GM23248 (cell line): ENCODE data around the gene VWA5B1. TPM values are rescaled to one million over a fixed set of nuclear protein-coding genes. Genes with fewer than 3 reads are reported as not detected.

ENCODE experiments used
- DNase-seq: peaks from one replicate; pipeline ENCODE4 v3.0.0-alpha.2; 2015
- H2AFZ ChIP-seq: fragments of 200-600 bp; sonication (generic); 2 replicates; pipeline ENCODE4 v1.6.1; 2016; ENCODE audit warnings: antibody characterized with exemption
- H3F3A ChIP-seq: fragments of 200-600 bp; sonication (generic); 2 replicates; pipeline ENCODE4 v1.6.1; 2016; ENCODE audit warnings: mild to moderate bottlenecking, antibody characterized with exemption, mixed run types; ENCODE audit not compliant: insufficient read depth
- H3K27ac ChIP-seq: fragments of 200-600 bp; sonication (generic); 2 replicates; pipeline ENCODE4 v1.5.1; 2016; ENCODE audit warnings: mild to moderate bottlenecking
- H3K27me3 ChIP-seq: fragments of 200-600 bp; sonication (generic); replicated peaks from 2 replicates; pipeline ENCODE4 v1.6.1; 2016; ENCODE audit warnings: mild to moderate bottlenecking; ENCODE audit not compliant: insufficient read depth
- H3K36me3 ChIP-seq: fragments of 200-600 bp; sonication (generic); 2 replicates; pipeline ENCODE4 v1.6.1; 2016; ENCODE audit warnings: low read depth, mild to moderate bottlenecking
- H3K4me1 ChIP-seq: fragments of 200-600 bp; sonication (generic); 2 replicates; pipeline ENCODE4 v1.6.1; 2016; ENCODE audit warnings: mild to moderate bottlenecking; ENCODE audit not compliant: insufficient read depth
- H3K4me2 ChIP-seq: fragments of 200-600 bp; sonication (generic); one replicate; pipeline ENCODE4 v1.6.1; 2016; ENCODE audit warnings: mild to moderate bottlenecking; ENCODE audit not compliant: unreplicated experiment
- H3K4me3 ChIP-seq: fragments of 200-600 bp; sonication (generic); 2 replicates; pipeline ENCODE4 v1.5.1; 2016; ENCODE audit warnings: mild to moderate bottlenecking
- H3K79me2 ChIP-seq: fragments of 200-600 bp; sonication (generic); 2 replicates; pipeline ENCODE4 v1.6.1; 2016; ENCODE audit warnings: mild to moderate bottlenecking; ENCODE audit not compliant: insufficient read depth
- H3K9ac ChIP-seq: fragments of 200-600 bp; sonication (generic); 2 replicates; pipeline ENCODE4 v1.6.1; 2016; ENCODE audit warnings: mild to moderate bottlenecking
- H3K9me2 ChIP-seq: fragments of 200-600 bp; sonication (generic); 2 replicates; pipeline ENCODE4 v1.6.1; 2016; ENCODE audit warnings: mixed run types, mild to moderate bottlenecking, moderate library complexity; ENCODE audit not compliant: insufficient read depth
- H3K9me3 ChIP-seq: fragments of 200-600 bp; sonication (generic); one replicate; pipeline ENCODE4 v1.6.1; 2017; ENCODE audit warnings: low read depth
- H4K20me1 ChIP-seq: fragments of 200-600 bp; sonication (generic); 2 replicates; pipeline ENCODE4 v1.6.0; 2016; ENCODE audit not compliant: insufficient read depth
- EZH2 ChIP-seq: fragments of 200-600 bp; sonication (generic); IDR thresholded peaks from 2 replicates; pipeline ENCODE4 v1.6.1; 2018; ENCODE audit warnings: antibody characterized with exemption, mild to moderate bottlenecking; ENCODE audit not compliant: insufficient read depth, poor library complexity, severe bottlenecking
- EZH2phosphoT487 ChIP-seq: fragments of 200-600 bp; sonication (generic); IDR thresholded peaks from 2 replicates; pipeline ENCODE4 v1.6.1; 2018; ENCODE audit warnings: antibody characterized with exemption, moderate library complexity, mild to moderate bottlenecking, low read depth; ENCODE audit not compliant: insufficient read depth
- WGBS, 2 experiments: methylation state at CpG; one replicate each; pipeline ENCODE4 v1.1.6; 2015 to 2017; ENCODE audit warnings: low lambda C conversion rate in 2 of 2, low coverage in 1 of 2; ENCODE audit errors: missing lambda C conversion rate in 2 of 2; 5-methylcytosine and 5-hydroxymethylcytosine counted together
- in situ Hi-C: fragments of 300-500 bp; cut with MboI; formaldehyde crosslinking; loops from 2 replicates; pipeline ENCODE4 v1.15.0; 2020
- polyA plus RNA-seq: library from polyadenylated mRNA; unstranded; fragments of >200 nt; fragmentation: Nextera tagmentation; extraction: Ambion mirVana; gene quantifications from 2 replicates; pipeline ENCODE4 v1.2.1, GENCODE V29; 2016
- total RNA-seq: library from RNA; depleted of rRNA; stranded (reverse); fragments of >200 nt; shearing (Covaris generic); gene quantifications from 2 replicates; pipeline ENCODE4 v1.2.3, GENCODE V29; 2014

Gene VWA5B1
- total and polyA plus RNA-seq, 2 experiments from 2014 or later = not detected

DNA sequence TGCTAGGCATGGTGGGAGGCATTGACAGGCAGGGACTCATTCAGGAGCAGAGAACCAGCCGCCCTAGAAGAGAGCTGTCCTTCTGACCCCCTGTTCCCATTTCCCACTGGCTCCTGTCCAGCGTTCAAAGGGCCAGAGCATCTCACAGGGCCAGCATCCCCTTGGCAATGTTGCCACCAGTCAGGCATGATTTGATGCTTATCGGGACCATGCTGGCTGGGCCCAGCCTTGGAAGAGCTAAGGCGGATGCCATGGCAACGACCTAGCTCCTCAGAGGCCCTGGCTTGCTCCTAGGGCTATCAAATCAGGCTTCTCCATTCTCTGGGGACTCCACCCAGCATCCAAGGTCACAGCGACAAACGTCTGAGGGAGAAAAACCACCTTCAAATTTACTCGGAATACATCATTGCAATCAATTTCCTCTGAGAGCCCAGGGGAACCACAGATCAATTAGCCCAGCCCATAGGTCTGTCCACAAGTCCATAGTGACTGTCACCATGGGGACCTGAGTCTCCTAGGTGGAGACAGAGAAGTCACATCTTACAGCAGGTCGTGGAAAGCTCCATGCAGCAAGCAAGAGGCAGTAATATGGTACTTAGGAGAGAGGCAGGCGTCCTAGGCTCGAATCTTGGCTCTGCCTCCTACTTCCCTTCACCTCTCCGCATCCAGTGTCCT is 14.1 kb upstream of the VWA5B1 start:
- H3K36me3 ChIP-seq = no peaks in the 10 kb centered on the region
- peaks cover 7% of the 10 kb centered on the region; the same call in 1 of the 2 replicates for H3F3A ChIP-seq
- H3K9me3 ChIP-seq = no peaks in the 10 kb centered on the region
- H3K9me2 ChIP-seq = no peaks in the 10 kb centered on the region
- no peak overlapping the region for H3K9ac ChIP-seq
- H3K4me3 ChIP-seq = no peak overlapping the region
- 72 to 74% methylated on average over 12 of the region's 12 CpGs for WGBS, 2 experiments
- H3K27me3 ChIP-seq = peaks cover 9% of the 10 kb centered on the region; the same call in 1 of the 2 replicates
- in situ Hi-C loops = no loop called here
- peaks cover 18% of the 10 kb centered on the region for H3K4me1 ChIP-seq
- no peak for DNase-seq
- H3K79me2 ChIP-seq = no peaks in the 10 kb centered on the region
- H3K27ac ChIP-seq = no peak overlapping the region
- no peaks in the 10 kb centered on the region for H4K20me1 ChIP-seq
- no peak for TF ChIP-seq EZH2phosphoT487
- TF ChIP-seq EZH2 = no peak
- H3K4me2 ChIP-seq = no peak overlapping the region
- no peak overlapping the region for H2AFZ ChIP-seq

DNA sequence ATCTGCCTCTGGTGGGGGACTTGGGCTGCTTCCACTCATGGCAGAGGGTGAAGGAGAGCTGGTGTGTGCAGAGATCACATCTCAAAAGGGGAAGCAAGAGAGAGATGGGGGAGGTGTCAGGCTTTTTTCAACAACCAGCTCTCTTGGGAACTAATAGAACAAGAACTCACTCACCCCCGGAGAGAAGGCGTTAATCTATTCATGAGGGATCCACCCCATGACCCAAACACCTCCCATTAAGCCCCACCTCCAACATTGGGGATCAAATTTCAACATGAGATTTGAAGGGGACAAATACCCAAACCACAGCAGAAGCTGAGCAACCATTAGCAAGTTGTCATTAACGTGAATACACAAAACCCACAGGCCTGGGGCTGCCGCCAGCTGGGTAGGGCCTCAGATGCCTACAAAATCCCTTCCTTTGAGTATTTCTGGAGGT is 12.0 kb upstream of the VWA5B1 start:
- Histone ChIP-seq H3K36me3 (no peaks in the 10 kb centered on the region), H3K9me2 (no peaks in the 10 kb centered on the region), H3K4me3 (no peak overlapping the region), H3K9ac (no peak overlapping the region), H3K4me2 (no peak overlapping the region), H3K27ac (no peak overlapping the region), H3K79me2 (no peaks in the 10 kb centered on the region), H3K9me3 (no peaks in the 10 kb centered on the region), H3F3A (peaks cover 7% of the 10 kb centered on the region; the same call in 1 of the 2 replicates), H4K20me1 (no peaks in the 10 kb centered on the region), H3K27me3 (no peaks in the 10 kb centered on the region), H2AFZ (no peak overlapping the region), H3K4me1 (peaks cover 27% of the 10 kb centered on the region)
- in situ Hi-C loops = no loop called here
- DNase-seq = no peak
- 53 to 61% methylated on average over 4 of the region's 4 CpGs for WGBS, 2 experiments
- TF ChIP-seq EZH2phosphoT487 (no peak), EZH2 (no peak)

DNA sequence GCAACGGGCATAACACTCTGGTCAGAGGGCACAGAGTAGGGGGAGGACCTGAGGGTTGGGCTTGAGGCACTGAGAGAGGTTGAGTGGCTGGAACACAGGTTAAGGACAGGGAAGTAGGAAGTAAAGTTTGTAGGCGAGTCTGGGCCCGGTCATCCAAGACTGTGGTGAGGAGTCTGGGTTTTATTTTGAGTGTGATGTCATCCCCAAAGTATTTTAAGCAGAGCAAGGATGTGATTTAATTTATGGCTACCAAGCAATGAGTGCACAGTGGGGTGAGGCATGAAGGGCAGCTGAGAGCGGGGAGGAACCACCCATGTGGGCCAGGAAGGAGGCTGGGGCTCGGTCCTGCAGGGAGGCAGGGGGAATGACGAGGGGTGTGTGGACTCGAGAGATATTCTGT is 11.2 kb upstream of the VWA5B1 start:
- H3K27ac ChIP-seq = no peak overlapping the region
- no peaks in the 10 kb centered on the region for H3K27me3 ChIP-seq
- no peak overlapping the region for H3K4me3 ChIP-seq
- in situ Hi-C loops = no loop called here
- WGBS, 2 experiments = 41 to 44% methylated on average over 7 of the region's 7 CpGs
- TF ChIP-seq EZH2 (no peak), EZH2phosphoT487 (no peak)
- H3K9ac ChIP-seq = no peak overlapping the region
- DNase-seq = peak; percentile 75
- H3K4me2 ChIP-seq = no peak overlapping the region
- H3K36me3 ChIP-seq = no peaks in the 10 kb centered on the region
- H3K9me3 ChIP-seq = no peaks in the 10 kb centered on the region
- peak overlapping the region; percentile 29; the same call in 1 of the 2 replicates for H2AFZ ChIP-seq
- H3F3A ChIP-seq = peaks cover 7% of the 10 kb centered on the region; the same call in 1 of the 2 replicates
- no peaks in the 10 kb centered on the region for H3K9me2 ChIP-seq
- peaks cover 27% of the 10 kb centered on the region for H3K4me1 ChIP-seq
- no peaks in the 10 kb centered on the region for H4K20me1 ChIP-seq
- no peaks in the 10 kb centered on the region for H3K79me2 ChIP-seq

DNA sequence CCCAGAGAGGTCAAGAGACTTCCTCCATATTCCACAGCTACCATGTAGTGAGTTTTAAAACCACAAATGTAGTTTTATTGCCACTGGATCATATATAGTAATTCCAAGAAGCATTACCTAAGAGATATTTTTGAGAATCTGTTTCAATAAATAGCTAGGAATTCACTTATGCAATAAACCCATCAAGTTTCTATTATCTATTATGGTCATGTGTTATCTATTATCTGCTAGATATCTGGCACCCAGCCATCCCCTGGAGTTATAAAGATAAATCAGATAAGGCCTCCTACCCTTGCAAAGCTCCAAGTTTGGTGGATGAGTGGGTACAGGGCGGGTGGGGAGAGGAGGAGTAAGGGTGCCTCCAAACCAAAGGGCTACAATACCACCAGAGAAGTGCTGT is 10.3 kb upstream of the VWA5B1 start:
- in situ Hi-C loops = no loop called here
- no peak overlapping the region for H3K9ac ChIP-seq
- H3K27me3 ChIP-seq = no peaks in the 10 kb centered on the region
- 67 to 80% methylated on average over 1 of the region's 1 CpG for WGBS, 2 experiments
- H3F3A ChIP-seq = peaks cover 7% of the 10 kb centered on the region; the same call in 1 of the 2 replicates
- H3K4me3 ChIP-seq = no peak overlapping the region
- no peaks in the 10 kb centered on the region for H3K36me3 ChIP-seq
- TF ChIP-seq EZH2phosphoT487 = no peak
- H3K4me1 ChIP-seq = peaks cover 27% of the 10 kb centered on the region
- no peaks in the 10 kb centered on the region for H3K79me2 ChIP-seq
- H3K9me3 ChIP-seq = no peaks in the 10 kb centered on the region
- no peak overlapping the region for H3K4me2 ChIP-seq
- H3K27ac ChIP-seq = no peak overlapping the region
- no peak for DNase-seq
- H2AFZ ChIP-seq = no peak overlapping the region
- H3K9me2 ChIP-seq = no peaks in the 10 kb centered on the region
- no peaks in the 10 kb centered on the region for H4K20me1 ChIP-seq

DNA sequence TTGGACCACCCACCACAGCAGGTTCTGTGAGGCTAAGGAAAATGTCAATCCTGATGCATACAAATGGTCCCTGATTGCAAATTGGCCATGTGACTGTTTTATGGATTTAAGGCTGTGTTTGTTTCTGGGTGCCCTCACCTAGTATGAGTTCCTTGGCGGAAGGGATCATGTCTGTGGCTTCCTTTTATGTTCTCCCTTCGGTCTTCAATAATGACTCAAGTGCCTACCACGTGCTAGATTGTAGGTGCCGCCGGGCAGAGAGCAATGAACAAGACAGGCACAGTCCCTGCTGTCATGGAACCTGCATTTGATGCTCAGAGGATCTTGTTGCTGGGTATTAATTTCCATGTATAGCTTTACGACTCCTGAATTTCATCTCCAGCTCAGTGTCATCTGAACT is 9.8 kb upstream of the VWA5B1 start:
- Histone ChIP-seq H3F3A (peaks cover 7% of the 10 kb centered on the region; the same call in 1 of the 2 replicates), H3K9me3 (no peaks in the 10 kb centered on the region), H3K79me2 (no peaks in the 10 kb centered on the region), H3K27me3 (no peaks in the 10 kb centered on the region), H3K9ac (no peak overlapping the region), H3K4me2 (no peak overlapping the region), H3K9me2 (no peaks in the 10 kb centered on the region), H3K27ac (no peak overlapping the region), H3K4me1 (peaks cover 27% of the 10 kb centered on the region), H3K4me3 (no peak overlapping the region), H2AFZ (no peak overlapping the region), H3K36me3 (no peaks in the 10 kb centered on the region), H4K20me1 (no peaks in the 10 kb centered on the region)
- WGBS, 2 experiments = 96 to 99% methylated on average over 6 of the region's 6 CpGs
- in situ Hi-C loops = no loop called here
- no peak for DNase-seq
- TF ChIP-seq EZH2 = no peak
- TF ChIP-seq EZH2phosphoT487 = no peak
